Liver (tissue), 3 donors: Measurements from ENCODE around the gene C11orf58.

ENCODE experiments used
- ATF3 ChIP-seq: IDR thresholded peaks from 2 replicates; pipeline ENCODE4 v1.6.1; 2016; ENCODE audit warnings: antibody characterized with exemption
- CTCF ChIP-seq: fragments of 150-350 bp; IDR thresholded peaks from 2 replicates; pipeline ENCODE4 v1.5.1; 2017; ENCODE audit warnings: improper control_type of control experiment, low read depth, low read length; ENCODE audit not compliant: missing input control
- EGR1 ChIP-seq, 2 donors: IDR thresholded peaks; 2 replicates each; pipeline ENCODE4 v1.6.1; 2016 to 2018; ENCODE audit warnings: antibody characterized with exemption in 2 of 2, low read depth in 2 of 2
- FOXA1 ChIP-seq: IDR thresholded peaks from 2 replicates; pipeline ENCODE4 v1.6.1; 2016; ENCODE audit warnings: antibody characterized with exemption
- GABPA ChIP-seq, 2 donors: IDR thresholded peaks in 1 of 2; conservative IDR thresholded peaks in 1 of 2; 2 replicates each; pipeline ENCODE4 v1.6.1; 2016; ENCODE audit warnings: antibody characterized with exemption in 2 of 2, mild to moderate bottlenecking in 1 of 2, moderate library complexity in 1 of 2
- JUND ChIP-seq, 2 donors: IDR thresholded peaks; 2 replicates each; pipeline ENCODE4 v1.6.1; 2016; ENCODE audit warnings: antibody characterized with exemption in 2 of 2
- MAX ChIP-seq: IDR thresholded peaks from 2 replicates; pipeline ENCODE4 v1.6.1; 2016; ENCODE audit warnings: antibody characterized with exemption
- NR2F2 ChIP-seq: IDR thresholded peaks from 2 replicates; pipeline ENCODE4 v1.6.1; 2016; ENCODE audit warnings: antibody characterized with exemption
- RAD21 ChIP-seq, 2 donors: IDR thresholded peaks; 2 replicates each; pipeline ENCODE4 v1.6.1; 2016; ENCODE audit warnings: antibody characterized with exemption in 2 of 2, mild to moderate bottlenecking in 2 of 2
- REST ChIP-seq: IDR thresholded peaks from 2 replicates; pipeline ENCODE4 v1.6.1; 2016; ENCODE audit warnings: antibody characterized with exemption, mild to moderate bottlenecking
- TAF1 ChIP-seq: conservative IDR thresholded peaks from 2 replicates; pipeline ENCODE4 v1.6.1; 2016; ENCODE audit warnings: antibody characterized with exemption, mild to moderate bottlenecking
- YY1 ChIP-seq: IDR thresholded peaks from 2 replicates; pipeline ENCODE4 v1.6.1; 2016; ENCODE audit warnings: antibody characterized with exemption, mild to moderate bottlenecking
- donor health status: healthy.
- donor health status: healthy.

- no peak for TF ChIP-seq CTCF
- TF ChIP-seq JUND (IDR thresholded peaks at IDR 0.05) = no peak
- no peak for TF ChIP-seq REST
- no peak for TF ChIP-seq RAD21 (IDR thresholded peaks at IDR 0.05)
- TF ChIP-seq MAX = no peak
- no peak for TF ChIP-seq GABPA (IDR thresholded peaks at IDR 0.05 in 1 of 2, conservative IDR thresholded peaks at IDR 0.05 in 1 of 2)
- no peak for TF ChIP-seq NR2F2
- TF ChIP-seq FOXA1 = no peak
- no peak for TF ChIP-seq TAF1
- no peak for TF ChIP-seq YY1
- TF ChIP-seq ATF3 = no peak
- TF ChIP-seq EGR1 (IDR thresholded peaks at IDR 0.05; ENCODE audit: low read depth in 2 of 2) = no peak
Observed at GRCh38 chr11:16799221-16799620, 60.8 kb downstream of the C11orf58 start.
